K562 (cell line): ENCODE measurements around the gene GALNT18. TPM values are rescaled to one million over a fixed set of nuclear protein-coding genes. Genes with fewer than 3 reads are reported as not detected.

Source experiments
- ATAC-seq: fragments of 200-7000 bp; cut with Tn5 transposase; 3 replicates; pipeline ENCODE4 v1.9.1; 2020; ENCODE audit warnings: moderate library complexity
- BruUV-seq: library from RNA; stranded (reverse); fragments of 400-500 nt; replicated peaks from 2 replicates; lab custom pipeline; 2021; lab: Mats Ljungman, UMichigan
- CTCF ChIA-PET: fragments of 300-600 bp; formaldehyde crosslinking; extraction: SDS; loops from one replicate; lab custom pipeline; 2021; ENCODE audit warnings: low intra/inter-chr PET ratio; lab: Yijun Ruan, JAX
- POLR2A ChIA-PET: fragments of 300-600, 350-650 bp; sonication (Branson Sonifier 250); formaldehyde crosslinking; extraction: SDS; loops from one replicate; lab custom pipeline; 2021; ENCODE audit warnings: antibody characterized with exemption, inconsistent platforms; lab: Yijun Ruan, JAX
- DNase-seq, 4 experiments: peaks; one replicate each; pipeline versions ENCODE4 v3.0.0 to v3.0.0-alpha.2; 2011 to 2018; ENCODE audit warnings: low spot score in 3 of 4, mixed read lengths in 3 of 4; ENCODE audit errors: extremely low read depth in 1 of 4
- FAIRE-seq: peaks from 2 replicates; lab custom pipeline; 2011; peaks lifted over from hg19 to GRCh38; lab: Jason Lieb, UNC
- H2AFZ ChIP-seq: 2 replicates; pipeline ENCODE4 v1.6.0; 2011; ENCODE audit warnings: low read depth, low read length, control low read depth, inconsistent platforms
- H3K27ac ChIP-seq: fragments of 200-600 bp; 3 replicates; pipeline ENCODE4 v1.8.0; 2011; ENCODE audit warnings: low read depth, mild to moderate bottlenecking, control low read depth, inconsistent platforms, low read length, moderate library complexity, mixed read lengths; ENCODE audit errors: extremely low read depth
- H3K27me3 ChIP-seq, 2 experiments: fragments of 300-600 bp in 1 of 2; 2 replicates in 1 of 2; 3 replicates in 1 of 2; pipeline versions ENCODE4 v1.6.0 to v1.8.0; 2011; ENCODE audit warnings: inconsistent platforms in 2 of 2, low read length in 2 of 2, mild to moderate bottlenecking in 1 of 2, mixed read lengths in 1 of 2, moderate library complexity in 1 of 2; ENCODE audit not compliant: control insufficient read depth in 2 of 2, insufficient read depth in 2 of 2
- H3K36me3 ChIP-seq: fragments of 300-600 bp; 3 replicates; pipeline ENCODE4 v1.8.0; 2011; ENCODE audit warnings: mild to moderate bottlenecking, low read length, inconsistent platforms; ENCODE audit not compliant: control insufficient read depth, insufficient read depth
- H3K4me1 ChIP-seq, 2 experiments: fragments of 200-600 bp in 1 of 2; replicated peaks in 1 of 2; 2 replicates in 1 of 2; 3 replicates in 1 of 2; pipeline versions ENCODE4 v1.5.1 to v1.8.0; 2011; ENCODE audit warnings: inconsistent platforms in 2 of 2, low read length in 2 of 2, mild to moderate bottlenecking in 1 of 2, mixed read lengths in 1 of 2, moderate library complexity in 1 of 2; ENCODE audit not compliant: control insufficient read depth in 2 of 2, insufficient read depth in 2 of 2
- H3K4me2 ChIP-seq: 2 replicates; pipeline ENCODE4 v1.6.1; 2011; ENCODE audit warnings: low read length, control low read depth, inconsistent platforms, mixed read lengths; ENCODE audit not compliant: insufficient read depth
- H3K4me3 ChIP-seq: fragments of 200-600 bp; sonication (generic), shearing (Covaris generic); 2 replicates; pipeline ENCODE4 v1.5.1; 2016; ENCODE audit warnings: control low read depth, inconsistent platforms
- H3K79me2 ChIP-seq: fragments of 200-600 bp; 3 replicates; pipeline ENCODE4 v1.8.0; 2011; ENCODE audit warnings: low read length, inconsistent platforms; ENCODE audit not compliant: control insufficient read depth, insufficient read depth
- H3K9ac ChIP-seq, 2 experiments: 2 replicates each; pipeline versions ENCODE4 v1.6.0 to v1.6.1; 2011; ENCODE audit warnings: low read depth in 2 of 2, low read length in 2 of 2, control low read depth in 1 of 2, inconsistent platforms in 1 of 2, mild to moderate bottlenecking in 1 of 2, mixed read lengths in 1 of 2; ENCODE audit not compliant: insufficient read depth in 1 of 2
- H3K9me1 ChIP-seq: one replicate; pipeline ENCODE4 v1.6.0; 2011; ENCODE audit warnings: inconsistent platforms, mild to moderate bottlenecking, low read length, moderate library complexity; ENCODE audit not compliant: control insufficient read depth, insufficient read depth
- H3K9me3 ChIP-seq: replicated peaks from 2 replicates; pipeline ENCODE4 v1.5.1; 2011; ENCODE audit warnings: low read depth, low read length, inconsistent platforms; ENCODE audit not compliant: control insufficient read depth, insufficient read depth
- H4K20me1 ChIP-seq: replicated peaks from 2 replicates; pipeline ENCODE4 v1.6.1; 2011; ENCODE audit warnings: low read length, inconsistent platforms, mixed read lengths; ENCODE audit not compliant: control insufficient read depth, insufficient read depth
- CREBBP ChIP-seq: IDR thresholded peaks from one replicate; pipeline ENCODE4 v1.6.1; 2012; ENCODE audit warnings: low read depth, mild to moderate bottlenecking, control low read depth, inconsistent platforms, low read length
- KDM1A ChIP-seq, 2 experiments: fragments of 450-650 bp; IDR thresholded peaks; 2 replicates each; pipeline ENCODE4 v1.6.1; 2016; ENCODE audit warnings: mild to moderate bottlenecking in 2 of 2
- OTX1 ChIP-seq: fragments of 450-650 bp; formaldehyde crosslinking; IDR thresholded peaks from 2 replicates; pipeline ENCODE4 v1.4.0; 2022; ENCODE audit warnings: mild to moderate bottlenecking
- RBM15 ChIP-seq: fragments of 200-400 bp; formaldehyde crosslinking; IDR thresholded peaks from 2 replicates; pipeline ENCODE4 v1.6.1; 2018; ENCODE audit warnings: mild to moderate bottlenecking, low read length, moderate library complexity; ENCODE audit not compliant: insufficient read depth
- SIRT6 ChIP-seq: IDR thresholded peaks from one replicate; pipeline ENCODE4 v1.6.1; 2012; ENCODE audit warnings: low read depth, mild to moderate bottlenecking, control low read depth, inconsistent platforms, low read length, moderate library complexity
- WGBS: fragments of 100-300 bp; shearing (Covaris generic); methylation state at CpG from one replicate; pipeline ENCODE4 v1.1.6; 2016; ENCODE audit warnings: low coverage, mixed read lengths; ENCODE audit not compliant: insufficient coverage; ENCODE audit errors: missing lambda C conversion rate; 5-methylcytosine and 5-hydroxymethylcytosine counted together
- in situ Hi-C: fragments of 300-500 bp; cut with MboI; formaldehyde crosslinking; loops from 4 replicates; pipeline ENCODE4 v1.15.0; 2018; ENCODE audit warnings: inconsistent platforms, mixed read lengths
- intact Hi-C: fragments of 100-400 bp; cut with micrococcal nuclease; formaldehyde crosslinking; loops from 2 replicates; pipeline ENCODE4 v1.14.2; 2022
- polyA plus RNA-seq, 8 experiments: library from polyadenylated mRNA; depleted of rRNA in 4 of 8; stranded (reverse) in 5 of 8; unstranded in 3 of 8; fragments of >200 nt; fragmentation: Nextera tagmentation in 2 of 8; fragmentation: Illumina TruSeq in 1 of 8; extraction: Ambion mirVana in 2 of 8; extraction: Trizol in 1 of 8; gene quantifications; 2 replicates each; pipeline versions ENCODE4 v1.2.1 to v1.2.3, GENCODE V29; 2011 to 2014; ENCODE audit warnings: inconsistent platforms in 1 of 8, missing spikeins in 1 of 8
- total RNA-seq, 7 experiments: library from RNA; depleted of rRNA in 6 of 7; stranded (reverse); fragments of >200 nt in 6 of 7; fragmentation: Illumina TruSeq in 2 of 7; extraction: Trizol in 2 of 7; gene quantifications; 2 replicates each; pipeline versions ENCODE4 v1.2.1 to v1.2.3, GENCODE V29; 2011 to 2021; ENCODE audit warnings: low replicate concordance in 1 of 7
- TF ChIP-seq, protein P1 (sequence below): sonication (generic); formaldehyde crosslinking; IDR thresholded peaks from 2 replicates; pipeline ENCODE4 v1.8.0; 2022; ENCODE audit warnings: mild to moderate bottlenecking, missing genetic modification reagents
- TF ChIP-seq, protein P2 (sequence below): fragments of 450-650 bp; conservative IDR thresholded peaks from 2 replicates; pipeline ENCODE4 v1.6.1; 2016; ENCODE audit warnings: missing genetic modification characterization, low read depth, mild to moderate bottlenecking, missing compliant biosample characterization, moderate library complexity
- TF ChIP-seq, protein P3 (sequence below): fragments of 450-650 bp; IDR thresholded peaks from 2 replicates; pipeline ENCODE4 v1.6.1; 2017; ENCODE audit warnings: antibody characterized with exemption
- TF ChIP-seq, protein P4 (sequence below), 2 experiments: fragments of 450-650 bp in 1 of 2; sonication (generic) in 1 of 2; formaldehyde crosslinking; conservative IDR thresholded peaks; 2 replicates each; pipeline versions ENCODE4 v1.4.0 to v1.8.1; 2020 to 2022; ENCODE audit warnings: mild to moderate bottlenecking in 1 of 2, missing genetic modification reagents in 1 of 2

GALNT18 gene
- total and polyA plus RNA-seq, 9 of the 15 experiments (the other 6 are each of a cell fraction or from before 2014, with no cell fraction given): not detected

DNA sequence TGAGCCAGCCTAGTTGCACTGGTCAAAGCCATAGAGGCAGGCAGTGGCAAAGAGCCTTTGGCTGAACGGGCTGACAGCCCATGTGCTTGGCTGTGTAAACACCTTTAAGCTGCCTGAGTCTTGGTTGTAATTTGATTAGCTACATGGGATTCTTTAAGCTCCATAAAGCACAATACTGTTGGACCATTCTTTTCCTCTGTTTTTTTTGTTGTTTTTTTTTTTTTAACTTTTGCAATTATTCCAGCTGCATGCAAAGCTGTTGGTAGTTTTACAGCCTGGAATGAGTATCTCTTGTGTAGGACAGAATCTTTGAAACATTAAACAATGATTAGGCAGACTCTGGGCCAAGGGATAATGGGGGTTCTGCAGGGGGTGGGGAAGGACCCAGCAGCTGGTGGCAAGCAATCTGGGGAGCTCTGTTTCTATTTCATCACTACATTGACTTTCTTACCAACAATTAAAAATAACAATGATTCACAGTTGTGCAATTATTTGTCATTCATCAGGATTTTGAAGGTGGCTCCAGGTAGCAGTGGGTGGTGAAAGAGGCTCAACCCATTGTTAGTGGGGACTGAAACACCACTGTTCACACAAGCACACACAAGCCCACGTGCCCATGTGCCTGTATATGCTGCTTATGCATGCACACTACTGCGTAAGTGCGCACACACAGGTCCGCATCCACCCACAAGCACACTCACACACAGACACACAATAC is 199.2 kb downstream of the GALNT18 start (continued):
- TF ChIP-seq, protein P1, sequence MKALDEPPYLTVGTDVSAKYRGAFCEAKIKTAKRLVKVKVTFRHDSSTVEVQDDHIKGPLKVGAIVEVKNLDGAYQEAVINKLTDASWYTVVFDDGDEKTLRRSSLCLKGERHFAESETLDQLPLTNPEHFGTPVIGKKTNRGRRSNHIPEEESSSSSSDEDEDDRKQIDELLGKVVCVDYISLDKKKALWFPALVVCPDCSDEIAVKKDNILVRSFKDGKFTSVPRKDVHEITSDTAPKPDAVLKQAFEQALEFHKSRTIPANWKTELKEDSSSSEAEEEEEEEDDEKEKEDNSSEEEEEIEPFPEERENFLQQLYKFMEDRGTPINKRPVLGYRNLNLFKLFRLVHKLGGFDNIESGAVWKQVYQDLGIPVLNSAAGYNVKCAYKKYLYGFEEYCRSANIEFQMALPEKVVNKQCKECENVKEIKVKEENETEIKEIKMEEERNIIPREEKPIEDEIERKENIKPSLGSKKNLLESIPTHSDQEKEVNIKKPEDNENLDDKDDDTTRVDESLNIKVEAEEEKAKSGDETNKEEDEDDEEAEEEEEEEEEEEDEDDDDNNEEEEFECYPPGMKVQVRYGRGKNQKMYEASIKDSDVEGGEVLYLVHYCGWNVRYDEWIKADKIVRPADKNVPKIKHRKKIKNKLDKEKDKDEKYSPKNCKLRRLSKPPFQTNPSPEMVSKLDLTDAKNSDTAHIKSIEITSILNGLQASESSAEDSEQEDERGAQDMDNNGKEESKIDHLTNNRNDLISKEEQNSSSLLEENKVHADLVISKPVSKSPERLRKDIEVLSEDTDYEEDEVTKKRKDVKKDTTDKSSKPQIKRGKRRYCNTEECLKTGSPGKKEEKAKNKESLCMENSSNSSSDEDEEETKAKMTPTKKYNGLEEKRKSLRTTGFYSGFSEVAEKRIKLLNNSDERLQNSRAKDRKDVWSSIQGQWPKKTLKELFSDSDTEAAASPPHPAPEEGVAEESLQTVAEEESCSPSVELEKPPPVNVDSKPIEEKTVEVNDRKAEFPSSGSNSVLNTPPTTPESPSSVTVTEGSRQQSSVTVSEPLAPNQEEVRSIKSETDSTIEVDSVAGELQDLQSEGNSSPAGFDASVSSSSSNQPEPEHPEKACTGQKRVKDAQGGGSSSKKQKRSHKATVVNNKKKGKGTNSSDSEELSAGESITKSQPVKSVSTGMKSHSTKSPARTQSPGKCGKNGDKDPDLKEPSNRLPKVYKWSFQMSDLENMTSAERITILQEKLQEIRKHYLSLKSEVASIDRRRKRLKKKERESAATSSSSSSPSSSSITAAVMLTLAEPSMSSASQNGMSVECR: no peak
- no peak for TF ChIP-seq KDM1A (IDR thresholded peaks at IDR 0.05)

DNA sequence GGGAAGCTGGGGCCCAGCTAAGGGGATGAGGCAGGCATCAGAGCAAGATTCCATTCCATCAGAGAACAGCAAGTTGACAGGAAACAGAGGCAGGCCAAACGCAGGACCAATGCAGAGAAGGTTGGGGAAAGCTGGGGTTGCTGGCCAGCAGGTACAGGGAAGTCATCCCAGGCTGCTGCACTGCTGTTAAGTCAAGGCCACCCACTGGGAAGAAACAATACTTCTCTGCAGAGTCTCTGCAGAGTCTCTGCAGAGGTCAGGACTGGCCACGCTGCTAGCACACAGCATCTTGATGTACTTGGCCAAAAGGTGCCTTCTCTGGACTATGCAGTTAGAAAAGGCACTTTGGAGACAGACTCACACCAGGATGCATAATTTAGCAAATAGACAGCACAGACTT is 200.3 kb downstream of the GALNT18 start:
- Histone ChIP-seq H3K4me1 (no peaks in the 10 kb centered on the region; a peak in 1 of 5 replicates), H3K79me2 (no peaks in the 10 kb centered on the region), H3K9me1 (no peaks in the 10 kb centered on the region), H4K20me1 (no peaks in the 10 kb centered on the region; the same call in 1 of the 2 replicates), H3K27me3 (peaks cover 0 to 23% of the 10 kb centered on the region in 2 experiments; a peak in 2 of 5 replicates), H3K4me3 (no peak overlapping the region), H3K36me3 (no peaks in the 10 kb centered on the region; the same call in 2 of the 3 replicates), H3K9ac (no peak overlapping the region), H2AFZ (no peak overlapping the region), H3K4me2 (no peak overlapping the region), H3K27ac (no peak overlapping the region), H3K9me3 (no peaks in the 10 kb centered on the region)
- WGBS: 0% methylated on average over 2 of the region's 2 CpGs
- in situ Hi-C loops (no loop called here), intact Hi-C loops (no loop called here)
- FAIRE-seq (no peak), ATAC-seq (no peak), DNase-seq (no peak)
- CTCF ChIA-PET: no interaction called here
- POLR2A ChIA-PET: no interaction called here
- no TSS peak for BruUV-seq
- TF ChIP-seq, protein P2, sequence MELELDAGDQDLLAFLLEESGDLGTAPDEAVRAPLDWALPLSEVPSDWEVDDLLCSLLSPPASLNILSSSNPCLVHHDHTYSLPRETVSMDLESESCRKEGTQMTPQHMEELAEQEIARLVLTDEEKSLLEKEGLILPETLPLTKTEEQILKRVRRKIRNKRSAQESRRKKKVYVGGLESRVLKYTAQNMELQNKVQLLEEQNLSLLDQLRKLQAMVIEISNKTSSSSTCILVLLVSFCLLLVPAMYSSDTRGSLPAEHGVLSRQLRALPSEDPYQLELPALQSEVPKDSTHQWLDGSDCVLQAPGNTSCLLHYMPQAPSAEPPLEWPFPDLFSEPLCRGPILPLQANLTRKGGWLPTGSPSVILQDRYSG: no peak
- TF ChIP-seq SIRT6 (no peak), OTX1 (no peak), RBM15 (no peak), CREBBP (no peak)
- TF ChIP-seq, protein P3, sequence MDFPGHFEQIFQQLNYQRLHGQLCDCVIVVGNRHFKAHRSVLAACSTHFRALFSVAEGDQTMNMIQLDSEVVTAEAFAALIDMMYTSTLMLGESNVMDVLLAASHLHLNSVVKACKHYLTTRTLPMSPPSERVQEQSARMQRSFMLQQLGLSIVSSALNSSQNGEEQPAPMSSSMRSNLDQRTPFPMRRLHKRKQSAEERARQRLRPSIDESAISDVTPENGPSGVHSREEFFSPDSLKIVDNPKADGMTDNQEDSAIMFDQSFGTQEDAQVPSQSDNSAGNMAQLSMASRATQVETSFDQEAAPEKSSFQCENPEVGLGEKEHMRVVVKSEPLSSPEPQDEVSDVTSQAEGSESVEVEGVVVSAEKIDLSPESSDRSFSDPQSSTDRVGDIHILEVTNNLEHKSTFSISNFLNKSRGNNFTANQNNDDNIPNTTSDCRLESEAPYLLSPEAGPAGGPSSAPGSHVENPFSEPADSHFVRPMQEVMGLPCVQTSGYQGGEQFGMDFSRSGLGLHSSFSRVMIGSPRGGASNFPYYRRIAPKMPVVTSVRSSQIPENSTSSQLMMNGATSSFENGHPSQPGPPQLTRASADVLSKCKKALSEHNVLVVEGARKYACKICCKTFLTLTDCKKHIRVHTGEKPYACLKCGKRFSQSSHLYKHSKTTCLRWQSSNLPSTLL: no peak
- TF ChIP-seq, protein P4, sequence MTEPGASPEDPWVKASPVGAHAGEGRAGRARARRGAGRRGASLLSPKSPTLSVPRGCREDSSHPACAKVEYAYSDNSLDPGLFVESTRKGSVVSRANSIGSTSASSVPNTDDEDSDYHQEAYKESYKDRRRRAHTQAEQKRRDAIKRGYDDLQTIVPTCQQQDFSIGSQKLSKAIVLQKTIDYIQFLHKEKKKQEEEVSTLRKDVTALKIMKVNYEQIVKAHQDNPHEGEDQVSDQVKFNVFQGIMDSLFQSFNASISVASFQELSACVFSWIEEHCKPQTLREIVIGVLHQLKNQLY (CRISPR knock-in tag; conservative IDR thresholded peaks at IDR 0.05): no peak
